Measurements from ENCODE around the gene ATP1A4.

Gene ATP1A4

DNA sequence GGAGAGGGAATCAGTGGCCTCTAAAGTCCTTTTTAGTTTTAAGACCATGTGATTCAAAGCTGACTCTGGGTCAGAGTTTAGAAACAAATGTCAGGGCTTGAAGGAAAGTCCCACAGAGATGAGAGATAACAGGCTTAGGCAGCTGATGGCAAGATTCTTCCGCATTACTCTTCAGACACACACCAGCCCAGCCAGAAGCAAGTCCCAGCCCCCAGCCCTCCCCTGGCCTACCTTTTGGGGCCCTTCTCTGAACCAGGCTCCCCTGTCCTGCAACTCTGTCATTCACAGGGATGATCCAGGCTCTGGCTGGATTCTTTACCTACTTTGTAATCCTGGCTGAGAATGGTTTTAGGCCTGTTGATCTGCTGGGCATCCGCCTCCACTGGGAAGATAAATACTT is 25.8 kb downstream of the ATP1A4 start:
- DNase-seq (ENCODE audit: low read depth) = no peak

- DNase-seq (ENCODE audit: low read depth) = no peak
These were observed 26.3 kb downstream of the ATP1A4 start for GRCh38 chr1:160177667-160178066.

DNA sequence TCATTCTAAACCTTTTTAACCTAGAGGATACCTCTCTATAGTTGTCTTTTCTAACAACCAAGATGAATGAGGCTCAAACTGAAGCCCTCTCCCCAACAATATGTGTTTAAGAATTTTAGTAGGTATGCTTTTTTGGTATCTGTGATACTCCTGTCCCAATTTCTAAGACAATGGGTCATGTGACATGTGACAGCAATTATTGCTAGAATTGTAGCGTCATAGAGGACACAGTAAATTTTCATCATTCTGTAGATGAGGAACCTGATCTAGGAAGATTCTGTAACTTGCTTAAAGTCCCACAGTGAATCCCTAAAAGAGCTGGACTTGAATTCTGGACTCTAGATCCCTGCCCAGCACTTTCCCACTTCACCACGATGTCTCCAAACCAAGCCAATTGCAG is 27.3 kb downstream of the ATP1A4 start:
- no peak for DNase-seq (ENCODE audit: low read depth)

- no peak for DNase-seq (ENCODE audit: low read depth)
These were observed 27.9 kb downstream of the ATP1A4 start for GRCh38 chr1:160179336-160179735.

- no peak for DNase-seq (ENCODE audit: low read depth)
These were observed 34.8 kb downstream of the ATP1A4 start for GRCh38 chr1:160186246-160186645.

- DNase-seq (ENCODE audit: low read depth) = no peak
These were observed 35.3 kb downstream of the ATP1A4 start for GRCh38 chr1:160186729-160187128.

- no peak for DNase-seq (ENCODE audit: low read depth)
These were observed 36.0 kb downstream of the ATP1A4 start for GRCh38 chr1:160187407-160187806.

DNA sequence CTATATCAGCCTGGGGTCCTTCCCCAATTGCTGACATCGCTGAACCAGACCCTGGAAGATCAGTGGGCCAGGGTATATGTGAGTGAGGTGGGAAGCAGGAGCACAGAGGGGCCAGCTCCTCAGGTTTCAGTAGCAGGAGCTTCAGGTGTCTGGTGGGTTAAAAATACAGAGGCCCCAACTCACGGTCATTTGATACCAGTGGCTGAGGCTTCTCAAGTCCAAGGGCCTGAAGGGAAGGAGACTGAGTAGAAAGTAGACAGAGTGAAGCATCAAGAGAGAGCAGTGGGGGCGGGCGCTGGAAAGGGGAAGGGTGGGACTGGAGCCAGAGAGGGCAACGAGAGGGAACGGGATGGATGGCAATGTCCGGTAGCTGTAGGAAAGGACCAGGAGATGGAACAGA is 36.9 kb downstream of the ATP1A4 start:
- no peak for DNase-seq (ENCODE audit: low read depth)

DNA sequence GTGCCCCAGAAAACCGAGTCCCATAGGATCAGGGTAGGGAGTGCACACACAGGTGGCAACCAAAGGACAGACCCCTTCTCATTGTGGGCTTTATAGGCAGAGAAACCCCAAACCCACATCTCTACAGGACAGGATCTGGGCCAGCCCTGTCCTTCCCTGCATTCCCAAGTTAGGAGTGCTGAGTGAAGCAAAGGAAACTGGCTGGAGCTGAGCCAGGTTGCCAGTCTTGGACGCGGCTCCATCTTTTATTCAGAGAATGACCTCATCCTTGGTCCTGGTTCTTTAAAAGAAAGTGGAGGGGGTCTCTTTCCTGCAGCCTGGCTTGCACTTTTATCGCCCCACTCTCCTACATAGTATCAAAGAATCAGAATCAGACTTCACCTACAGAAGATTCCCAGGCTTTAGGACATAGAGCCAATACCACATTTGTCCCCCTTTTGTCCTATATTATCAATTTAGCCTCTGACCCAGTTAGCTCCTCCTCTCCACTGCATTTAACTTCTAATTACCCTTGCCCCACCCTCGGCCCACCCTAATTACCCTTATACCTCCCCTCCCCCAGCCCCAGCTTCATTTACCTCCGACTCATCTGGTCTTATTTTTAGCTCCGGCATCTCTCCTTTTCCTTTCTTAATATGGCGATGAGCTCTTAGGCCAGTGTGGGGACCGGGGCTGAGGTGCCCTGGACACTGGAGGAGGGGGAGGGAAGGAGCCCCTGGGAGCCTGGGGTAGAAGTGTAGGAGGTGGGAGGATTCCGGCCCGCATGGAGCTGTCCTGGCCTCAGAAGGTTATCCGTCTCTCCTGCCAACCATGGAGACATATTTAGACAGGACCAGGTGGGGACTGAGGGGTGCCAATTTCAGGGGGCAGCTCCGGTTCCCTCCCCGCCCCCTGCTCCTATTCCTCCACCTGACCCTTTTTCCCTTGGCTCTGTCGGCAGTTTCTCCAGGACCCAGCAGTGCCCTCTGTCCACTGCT is 38.5 kb downstream of the ATP1A4 start, which contains the start of gene CASQ1:
TSS of gene CASQ1 (plus strand) at position 927 of the 977 bp plus-strand sequence. CDS start 177 bp downstream, outside the sequence.
- DNase-seq (ENCODE audit: low read depth) = no peak

- DNase-seq (ENCODE audit: low read depth) = no peak
These were observed 40.4 kb downstream of the ATP1A4 start for GRCh38 chr1:160191756-160192155.

- DNase-seq (ENCODE audit: low read depth) = no peak
These were observed 40.8 kb downstream of the ATP1A4 start for GRCh38 chr1:160192234-160192633.

DNA sequence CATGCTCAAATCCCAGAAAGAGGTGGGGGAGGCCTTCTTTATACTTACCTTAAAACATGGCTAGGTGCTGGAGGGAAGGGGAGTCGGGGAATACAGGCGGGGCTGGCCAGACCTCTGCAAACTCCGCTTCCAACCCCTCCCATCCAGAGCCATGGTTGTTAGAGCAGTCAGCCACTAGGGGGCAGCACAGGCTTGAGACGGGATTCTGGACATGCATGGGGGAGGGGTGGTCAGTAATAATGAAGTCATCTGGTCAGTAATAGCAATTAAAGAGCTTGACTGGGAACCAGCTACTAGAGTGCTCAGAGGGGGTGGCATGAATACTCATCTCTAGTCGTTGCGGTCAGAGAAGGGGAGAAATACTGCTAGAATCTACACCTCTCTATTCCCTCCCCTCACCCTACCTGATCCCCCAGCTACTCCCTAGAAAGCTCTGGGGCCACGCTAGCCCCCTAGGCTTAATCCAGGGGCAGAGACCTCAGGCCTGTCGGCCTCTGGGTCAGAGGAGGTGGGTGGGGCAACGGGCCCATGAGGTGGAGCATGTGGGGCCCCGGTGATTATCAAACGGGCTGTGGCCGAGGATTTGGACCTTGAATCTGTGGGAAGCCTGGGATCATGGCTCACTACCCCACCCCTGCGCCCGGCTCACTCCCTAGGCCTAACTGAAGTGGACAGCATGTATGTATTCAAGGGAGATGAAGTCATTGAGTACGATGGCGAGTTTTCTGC is 41.9 kb downstream of the ATP1A4 start:
- DNase-seq (ENCODE audit: low read depth) = peak; percentile 80

- DNase-seq (ENCODE audit: low read depth) = no peak
These were observed 42.7 kb downstream of the ATP1A4 start for GRCh38 chr1:160193832-160194736.

DNA sequence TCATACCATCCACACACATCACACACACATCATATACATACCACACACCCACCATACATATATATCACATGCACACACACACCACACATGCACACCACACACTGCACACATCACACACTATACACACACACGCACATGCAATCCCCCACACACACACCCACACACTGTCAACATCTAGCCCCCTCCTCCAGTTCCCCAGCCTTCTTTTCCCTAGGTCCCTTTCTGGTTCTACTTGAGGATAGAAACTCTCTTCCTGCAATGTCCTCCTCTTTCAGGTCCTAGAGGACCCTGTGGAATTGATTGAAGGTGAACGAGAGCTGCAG is 43.3 kb downstream of the ATP1A4 start:
- no peak for DNase-seq (ENCODE audit: low read depth)

DNA sequence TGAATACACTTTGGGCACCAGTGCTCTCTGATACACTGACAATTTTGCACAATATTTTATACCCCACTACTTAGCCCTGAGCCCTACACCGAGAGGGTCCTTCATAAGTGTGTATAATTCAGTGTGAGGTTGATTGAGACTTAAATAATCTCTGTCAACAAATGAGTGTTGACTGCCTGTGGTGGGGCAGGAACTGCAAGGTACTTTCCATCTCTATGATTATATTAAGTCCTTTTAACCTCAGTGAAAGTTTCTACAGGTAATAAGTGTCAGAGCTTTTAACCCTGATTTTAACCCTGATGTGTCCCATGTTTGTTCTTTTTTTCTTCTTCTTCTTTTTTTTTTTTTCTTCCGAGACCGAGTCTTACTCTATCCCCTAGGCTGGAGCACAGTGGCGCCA is 44.7 kb downstream of the ATP1A4 start:
- DNase-seq (ENCODE audit: low read depth) = no peak

DNA sequence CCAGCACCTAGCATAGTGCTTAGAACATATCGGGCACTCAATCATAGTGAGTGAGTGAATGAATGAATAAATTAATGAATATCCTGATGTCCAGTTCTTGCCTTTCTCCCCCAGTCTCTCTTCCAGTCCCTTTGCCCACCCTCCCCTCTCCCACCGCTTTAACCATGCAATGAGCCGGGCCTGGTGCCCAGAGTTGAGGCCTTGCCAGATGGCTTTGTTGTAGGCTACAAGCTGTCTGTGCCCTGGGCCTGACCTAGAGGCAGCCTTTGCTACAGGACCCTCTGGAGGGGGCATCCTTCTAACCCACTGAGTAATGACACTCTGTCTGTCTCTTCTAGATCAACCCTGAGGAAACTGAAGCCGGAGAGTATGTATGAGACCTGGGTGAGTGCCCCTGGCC is 45.8 kb downstream of the ATP1A4 start:
- no peak for DNase-seq (ENCODE audit: low read depth)

GRCh38 chr1:160200786-160201185 is 49.4 kb downstream of the ATP1A4 start:
- no peak for DNase-seq (ENCODE audit: low read depth)

- no peak for DNase-seq (ENCODE audit: low read depth)
These were observed 53.3 kb downstream of the ATP1A4 start for GRCh38 chr1:160204526-160205241.

DNA sequence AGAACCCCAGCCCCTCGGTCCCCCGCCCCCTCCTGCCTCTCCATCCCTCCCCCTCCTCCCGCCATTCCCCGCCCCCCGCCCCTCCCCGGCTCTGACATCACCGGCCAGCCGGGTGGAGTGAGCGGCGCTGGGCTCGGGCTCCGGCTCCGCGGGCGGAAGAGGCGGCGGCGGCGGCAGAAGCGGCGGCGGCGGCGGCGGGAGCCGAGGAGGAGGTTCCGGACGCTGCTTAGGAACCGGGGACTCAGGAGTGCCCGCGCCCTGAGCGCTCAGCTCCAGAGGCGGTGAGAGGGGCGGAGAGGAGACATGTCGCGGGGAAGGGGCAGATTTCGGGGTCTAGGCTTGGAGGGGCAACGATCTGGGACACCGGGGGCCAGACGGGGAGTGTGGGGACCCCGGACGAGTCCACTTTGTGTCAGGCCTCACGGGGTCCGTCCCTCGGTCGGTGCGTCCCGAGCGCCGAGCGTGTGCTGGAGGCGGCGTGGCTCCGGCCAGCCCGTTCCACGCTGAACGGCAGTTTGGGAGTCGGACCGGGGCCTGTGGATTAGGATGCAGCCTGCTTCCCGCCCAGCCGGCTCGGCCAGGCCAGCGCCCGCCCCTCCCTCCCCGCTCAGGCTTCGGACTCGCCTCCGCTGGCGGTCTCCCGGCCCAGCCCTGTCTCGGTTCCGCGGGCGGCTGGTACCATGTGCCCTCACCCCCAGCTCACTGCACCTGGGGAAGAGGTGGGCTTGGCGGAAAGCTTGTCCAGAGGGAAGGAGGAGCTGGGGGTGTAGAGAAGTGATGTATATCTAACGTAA is 54.0 kb downstream of the ATP1A4 start, which contains the start of gene PEA15:
TSS of gene PEA15 (plus strand) at position 143 of the 794 bp plus-strand sequence. CDS start 6,161 bp downstream, outside the sequence.
- peak; percentile 44 for DNase-seq (ENCODE audit: low read depth)

GRCh38 chr1:160206036-160206389 is 54.6 kb downstream of the ATP1A4 start:
- DNase-seq (ENCODE audit: low read depth) = no peak
